Measurements from ENCODE around the gene RPS6KA1.

Gene RPS6KA1

DNA sequence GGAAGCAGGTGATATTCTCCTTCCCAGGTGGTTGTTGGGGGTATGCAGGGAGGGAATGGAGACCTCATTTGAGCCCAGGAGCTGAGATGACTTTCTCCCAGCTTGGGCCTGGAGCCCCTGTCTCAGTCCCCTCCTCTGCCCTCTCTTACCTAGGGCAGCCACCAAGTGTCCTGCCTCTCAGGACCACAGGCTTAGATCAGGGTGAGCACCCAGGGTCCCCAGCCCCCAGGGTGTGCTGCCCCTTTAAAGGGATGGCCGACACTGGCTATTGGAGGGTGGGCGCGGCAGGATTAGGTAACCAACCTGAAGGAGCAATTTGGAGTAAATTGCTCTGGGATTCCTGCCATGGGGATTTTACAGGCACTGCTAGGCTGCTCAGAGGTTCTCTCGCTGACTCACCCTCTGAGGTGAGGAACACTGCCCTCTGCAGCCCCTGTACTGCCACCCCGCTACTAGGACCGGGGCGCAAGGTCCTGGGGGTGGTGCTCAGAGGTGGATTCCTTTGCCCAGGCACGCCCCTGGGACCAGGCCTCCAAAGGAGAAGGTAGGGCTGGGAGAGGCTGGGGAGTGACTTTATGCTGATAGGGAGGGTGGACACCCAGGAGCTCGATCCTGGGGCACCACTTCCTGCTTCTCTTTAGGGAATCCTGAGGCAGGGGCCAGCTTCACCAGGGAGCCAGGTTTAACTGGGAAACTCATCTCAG lies 1.5 kb downstream of the RPS6KA1 start:
- no peak for DNase-seq (ENCODE audit: extremely low spot score, insufficient read length, low read depth)

GRCh38 chr1:26531651-26532131 lies 2.1 kb downstream of the RPS6KA1 start:
- DNase-seq (ENCODE audit: extremely low spot score, insufficient read length, low read depth) (no peak), FAIRE-seq (no peak)

More for the DNA sequence above, 1.5 kb downstream of the RPS6KA1 start:
- FAIRE-seq: no peak

DNA sequence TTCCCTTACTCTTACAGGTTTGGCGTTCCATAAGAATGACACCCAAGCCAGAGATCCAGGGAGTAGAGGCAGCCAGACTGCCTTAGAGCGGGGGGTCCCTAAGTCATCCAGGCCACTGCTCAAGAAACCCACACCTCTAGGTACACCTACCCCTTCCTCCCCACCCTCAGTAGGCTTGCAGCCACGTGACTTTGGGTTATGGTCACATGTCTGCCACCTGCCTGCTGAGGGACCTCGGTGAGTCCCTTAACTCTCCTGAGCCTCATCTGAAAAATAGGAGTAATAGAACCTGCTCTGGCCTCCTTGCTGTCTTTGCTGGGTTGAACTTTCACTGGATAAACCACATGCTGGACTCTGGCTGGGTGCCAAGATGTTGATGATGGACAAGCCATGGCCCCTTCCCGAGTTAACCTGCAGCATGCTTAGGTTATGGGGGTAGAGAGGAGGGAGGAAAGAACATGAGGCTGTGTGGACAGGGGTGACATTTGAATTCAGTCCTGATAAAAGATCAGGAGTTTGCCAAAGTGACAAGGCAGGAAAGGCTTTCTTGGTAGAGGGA lies 4.5 kb downstream of the RPS6KA1 start:
- no peak for DNase-seq (ENCODE audit: extremely low spot score, insufficient read length, low read depth)
- FAIRE-seq: no peak

DNA sequence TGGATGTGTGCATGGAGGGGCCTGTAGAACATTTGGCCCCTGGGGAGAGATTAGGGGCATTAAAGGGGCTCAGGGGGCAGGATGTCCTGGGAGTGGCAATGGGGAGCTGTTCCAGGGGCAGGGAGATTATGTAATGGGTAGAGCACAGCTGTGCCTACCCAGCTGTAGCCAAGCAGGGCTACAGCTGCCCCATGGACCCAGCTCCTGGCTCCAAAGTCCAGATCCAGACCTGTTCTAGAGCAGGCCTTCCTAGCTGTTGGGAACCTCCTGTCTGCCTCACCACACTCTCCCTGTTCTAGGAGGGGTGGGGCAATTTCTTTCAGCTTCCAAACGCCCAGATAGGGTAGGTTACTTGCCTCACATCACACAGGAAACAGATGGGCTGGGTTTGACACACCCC lies 5.6 kb downstream of the RPS6KA1 start:
- DNase-seq (ENCODE audit: extremely low spot score, insufficient read length, low read depth) (no peak), FAIRE-seq (no peak)

GRCh38 chr1:26536081-26536480 lies 6.5 kb downstream of the RPS6KA1 start:
- DNase-seq (ENCODE audit: extremely low spot score, insufficient read length, low read depth): no peak

DNA sequence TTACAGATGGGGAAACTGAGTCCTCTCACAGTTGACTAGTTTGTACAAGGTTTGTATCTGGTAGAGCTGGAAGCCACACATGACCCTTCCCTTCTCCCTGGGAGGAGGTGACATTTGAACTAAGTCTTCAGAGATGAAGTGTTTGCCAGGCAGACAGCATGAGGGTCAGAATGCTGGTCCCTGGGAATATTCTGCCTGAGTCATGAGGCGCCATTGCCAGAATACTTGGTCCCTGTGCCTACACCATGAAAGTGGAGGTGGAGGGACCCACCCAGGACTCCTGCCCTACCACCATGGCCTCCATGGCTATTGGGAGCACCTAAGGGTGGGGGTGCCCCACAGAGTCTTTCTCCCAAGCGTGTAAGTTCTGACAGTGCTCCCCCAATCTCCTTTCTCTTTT lies 7.0 kb downstream of the RPS6KA1 start:
- FAIRE-seq: no peak
- DNase-seq (ENCODE audit: extremely low spot score, insufficient read length, low read depth): no peak

More at GRCh38 chr1:26536081-26536480, 6.5 kb downstream of the RPS6KA1 start:
- no peak for FAIRE-seq

- FAIRE-seq (peak; percentile 56), DNase-seq (ENCODE audit: extremely low spot score, insufficient read length, low read depth) (no peak)
These were observed 8.4 kb downstream of the RPS6KA1 start for GRCh38 chr1:26537951-26538352.

- no peak for DNase-seq (ENCODE audit: extremely low spot score, insufficient read length, low read depth)
- FAIRE-seq: peak; percentile 62
These were observed 9.2 kb downstream of the RPS6KA1 start for GRCh38 chr1:26538480-26539412.

DNA sequence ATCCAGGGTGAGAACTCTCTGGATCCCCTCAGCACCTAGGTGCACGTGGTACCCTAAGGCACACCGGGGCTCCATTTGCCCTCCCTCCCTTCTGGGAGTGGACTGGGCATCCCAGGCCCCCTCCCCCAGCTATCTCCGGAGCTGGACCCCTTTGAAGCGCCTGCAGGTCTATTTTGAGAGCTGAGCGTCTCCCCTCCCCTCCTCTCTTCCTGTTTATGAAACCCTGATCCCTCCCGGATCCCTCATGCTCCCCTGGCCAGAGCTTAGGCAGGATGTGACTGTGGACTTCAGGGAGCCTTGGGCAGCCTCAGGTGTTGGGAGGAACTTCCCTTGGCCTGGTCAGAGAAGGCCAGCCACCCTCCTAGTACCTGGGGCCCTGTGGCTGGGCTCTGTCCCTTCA lies 10.2 kb downstream of the RPS6KA1 start:
- FAIRE-seq: no peak
- no peak for DNase-seq (ENCODE audit: extremely low spot score, insufficient read length, low read depth)

- FAIRE-seq: peak; percentile 35
- no peak for DNase-seq (ENCODE audit: extremely low spot score, insufficient read length, low read depth)
These were observed 10.8 kb downstream of the RPS6KA1 start for GRCh38 chr1:26540351-26540750.

DNA sequence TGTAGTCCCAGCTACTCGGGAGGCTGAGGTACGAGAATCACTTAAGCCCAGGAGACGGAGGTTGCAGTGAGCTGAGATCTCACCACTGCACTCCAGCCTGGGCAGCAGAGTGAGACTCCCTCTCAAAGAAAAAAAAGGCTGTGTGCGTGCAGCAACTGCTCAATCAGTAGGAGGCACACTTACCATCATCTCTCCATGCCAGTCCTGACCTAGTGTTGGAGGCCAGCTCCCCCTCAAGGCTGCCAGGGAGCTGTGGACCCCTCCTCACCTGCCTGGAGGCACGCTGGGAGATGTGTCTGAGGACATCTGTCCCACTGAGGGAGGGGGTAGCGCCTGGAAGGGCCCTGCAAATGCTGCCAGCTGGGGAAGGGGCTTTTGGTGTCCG lies 11.9 kb downstream of the RPS6KA1 start:
- no peak for FAIRE-seq

DNA sequence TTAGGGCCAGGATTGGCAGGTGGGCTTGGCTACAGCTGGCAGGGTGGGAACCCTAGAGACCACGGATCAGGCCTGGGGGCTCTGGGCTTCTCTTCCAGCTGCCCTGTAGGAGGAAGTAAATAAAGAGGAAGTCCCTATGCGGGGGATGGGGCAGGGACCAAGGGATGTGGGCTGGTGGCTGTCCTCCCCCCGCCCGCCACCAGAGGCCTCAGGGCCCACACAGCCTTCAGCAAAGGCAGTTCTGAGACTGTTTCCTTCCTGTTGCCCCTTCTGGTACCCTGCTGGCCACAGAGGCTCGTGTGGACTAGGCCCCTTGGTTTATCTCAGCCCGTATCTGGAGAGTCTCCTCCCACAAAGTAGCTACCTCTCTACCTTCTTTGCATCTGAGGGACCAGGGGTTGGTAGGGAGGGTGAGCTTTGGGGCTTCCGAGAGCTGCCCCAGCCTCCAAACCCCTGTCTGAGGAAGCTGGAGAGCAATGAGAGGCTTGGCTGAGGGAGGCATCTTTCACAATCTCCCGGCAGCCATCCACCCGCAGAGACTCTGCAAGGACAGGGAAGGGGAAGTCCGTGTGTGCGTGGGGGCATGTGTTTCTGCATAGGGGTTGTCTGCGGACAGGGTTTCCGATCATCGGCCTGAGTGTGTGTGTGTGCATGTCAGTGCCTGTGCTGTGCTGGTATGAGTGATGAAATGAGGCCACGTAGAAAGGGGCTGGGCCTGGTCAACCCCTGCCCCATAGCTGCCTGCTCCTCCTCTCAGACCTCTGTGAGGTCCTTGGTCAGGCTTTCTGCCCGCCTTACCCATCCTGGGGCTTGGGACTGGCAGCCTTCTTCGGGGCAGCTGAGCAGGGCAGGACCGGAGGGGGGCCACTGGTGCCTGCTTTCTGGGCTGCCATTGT lies 12.5 kb downstream of the RPS6KA1 start:
- FAIRE-seq: peak; percentile 98
- peak; percentile 88 for DNase-seq (ENCODE audit: extremely low spot score, insufficient read length, low read depth)

More for the DNA sequence above, 11.9 kb downstream of the RPS6KA1 start:
- no peak for DNase-seq (ENCODE audit: extremely low spot score, insufficient read length, low read depth)

GRCh38 chr1:26542771-26543451 lies 13.3 kb downstream of the RPS6KA1 start:
- DNase-seq (ENCODE audit: extremely low spot score, insufficient read length, low read depth) (no peak), FAIRE-seq (no peak)

- no peak for DNase-seq (ENCODE audit: extremely low spot score, insufficient read length, low read depth)
- no peak for FAIRE-seq
These were observed 13.9 kb downstream of the RPS6KA1 start for GRCh38 chr1:26543462-26543861.

DNA sequence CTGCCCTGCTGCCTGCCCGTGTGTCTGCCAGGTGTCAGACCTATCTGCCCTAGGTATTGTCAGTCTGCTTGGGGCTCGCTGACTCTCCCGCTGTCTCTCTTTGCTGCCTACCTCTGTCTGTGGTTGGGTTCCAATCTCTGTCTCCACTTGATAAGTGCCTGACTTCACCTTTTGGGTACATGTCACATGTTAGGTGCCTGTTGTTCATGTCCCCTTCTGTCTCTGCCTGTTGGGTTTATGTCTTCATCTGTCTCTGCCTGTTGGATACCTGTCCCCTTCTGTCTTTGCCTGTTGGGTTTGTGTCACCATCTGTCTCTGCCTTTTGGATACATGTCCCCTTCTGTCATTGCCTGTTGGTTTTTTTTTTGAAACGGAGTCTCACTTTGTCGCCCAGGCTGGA lies 14.6 kb downstream of the RPS6KA1 start:
- peak; percentile 21 for FAIRE-seq
- no peak for DNase-seq (ENCODE audit: extremely low spot score, insufficient read length, low read depth)

DNA sequence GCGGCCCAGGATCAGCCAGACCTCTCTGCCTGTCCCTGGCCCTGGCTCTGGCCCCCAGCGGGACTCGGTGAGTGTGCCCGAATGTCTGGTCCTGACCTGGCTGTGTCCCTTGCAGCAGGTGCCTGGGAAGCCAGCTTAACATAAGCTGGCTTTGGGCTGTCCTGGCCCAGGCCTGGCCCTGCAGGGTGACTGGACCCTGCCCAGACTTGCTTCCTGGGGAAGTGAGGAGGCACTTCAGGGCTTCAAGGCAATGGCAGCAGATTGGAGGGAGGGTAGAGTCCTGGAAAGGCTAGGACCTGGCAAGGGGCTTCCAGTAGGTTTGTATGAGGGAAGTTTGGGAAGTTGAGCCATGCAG lies 16.4 kb downstream of the RPS6KA1 start:
- DNase-seq (ENCODE audit: extremely low spot score, insufficient read length, low read depth) (no peak), FAIRE-seq (no peak)

DNA sequence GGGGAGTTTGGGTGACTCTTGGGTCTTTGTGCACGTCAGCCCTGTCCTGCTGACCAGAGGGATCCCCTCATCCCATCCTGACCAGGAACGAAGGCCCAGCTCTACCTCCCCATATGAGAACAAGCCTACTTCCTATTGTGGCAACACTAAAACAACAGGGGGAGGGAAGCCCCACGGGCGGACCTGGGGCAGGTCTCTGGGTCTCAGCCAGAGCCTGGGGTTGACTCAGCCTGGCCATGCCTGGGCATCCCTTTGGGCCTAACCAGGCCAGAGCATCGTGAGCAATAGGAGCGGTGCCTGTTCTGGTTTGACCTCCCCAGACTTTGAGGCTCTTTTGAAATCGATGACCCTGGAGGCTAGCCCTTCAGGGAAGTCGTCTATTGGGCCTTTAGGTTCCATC lies 16.8 kb downstream of the RPS6KA1 start:
- no peak for DNase-seq (ENCODE audit: extremely low spot score, insufficient read length, low read depth)
- FAIRE-seq: no peak

DNA sequence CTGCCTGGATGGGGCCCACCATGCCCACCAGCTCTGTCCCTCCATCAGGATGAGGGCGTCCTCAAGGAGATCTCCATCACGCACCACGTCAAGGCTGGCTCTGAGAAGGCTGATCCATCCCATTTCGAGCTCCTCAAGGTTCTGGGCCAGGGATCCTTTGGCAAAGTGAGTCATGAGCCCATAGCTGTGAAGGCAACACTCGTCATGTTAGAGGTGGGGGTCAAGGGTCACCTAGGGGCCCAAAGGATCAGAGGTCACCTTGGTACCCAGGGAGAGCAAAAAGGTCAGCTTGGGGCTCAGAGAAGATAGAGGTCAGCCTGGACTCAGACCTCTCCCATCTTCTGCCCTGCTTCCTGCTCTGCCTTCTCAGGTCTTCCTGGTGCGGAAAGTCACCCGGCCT lies 17.3 kb downstream of the RPS6KA1 start:
- FAIRE-seq: no peak
- DNase-seq (ENCODE audit: extremely low spot score, insufficient read length, low read depth): no peak

GRCh38 chr1:26548841-26549240 lies 19.3 kb downstream of the RPS6KA1 start:
- FAIRE-seq (no peak), DNase-seq (ENCODE audit: extremely low spot score, insufficient read length, low read depth) (no peak)

Measured in GM18507 (cell line).